ENCODE results near the gene GPR162. TPM values are rescaled to one million over a fixed set of nuclear protein-coding genes. Genes with fewer than 3 reads are reported as not detected.

GPR162 gene
- total RNA-seq, 1 experiment from 2014 or later, result 6.1 TPM

DNA sequence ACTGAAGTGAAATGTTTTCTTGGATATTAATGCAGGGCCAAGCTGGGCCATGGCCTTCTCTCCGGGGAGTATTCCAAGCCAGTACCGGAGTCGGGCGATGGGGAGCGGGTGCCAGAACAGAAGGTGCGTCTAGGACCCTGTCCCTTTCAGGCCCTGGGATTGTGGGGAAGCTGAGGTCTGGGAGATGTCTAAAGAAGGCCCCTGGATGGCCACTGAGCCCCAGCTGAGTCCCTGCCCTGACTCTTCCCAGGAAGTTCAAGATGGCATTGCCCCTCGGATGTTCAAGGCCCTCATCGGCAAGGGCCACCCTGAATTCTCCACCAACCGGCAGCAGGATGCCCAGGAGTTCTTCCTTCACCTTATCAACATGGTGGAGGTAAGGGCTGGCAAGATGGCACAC, 38.5 kb downstream of the GPR162 start:
- Histone ChIP-seq H2AK5ac (ENCODE audit: insufficient read length, low read length) (no peak overlapping the region), H3K18ac (ENCODE audit: insufficient read length, low read depth, low read length) (no peak overlapping the region), H3K4me2 (ENCODE audit: insufficient read depth, insufficient read length, low read length) (no peak overlapping the region), H4K91ac (ENCODE audit: insufficient read length, low read depth, low read length) (no peak overlapping the region), H3K9ac (ENCODE audit: extremely low read depth, insufficient read length, low read length) (no peak overlapping the region), H3K23ac (ENCODE audit: insufficient read length, low read depth, low read length) (no peak overlapping the region), H3K27me3 (ENCODE audit: insufficient read depth, low read length) (no peaks in the 10 kb centered on the region), H3K4ac (ENCODE audit: low read depth, low read length) (no peak overlapping the region), H3K56ac (ENCODE audit: insufficient read length, low read depth, low read length) (no peak overlapping the region), H2BK20ac (ENCODE audit: low read depth, low read length, poor library complexity, severe bottlenecking) (no peak overlapping the region), H2BK15ac (ENCODE audit: low read depth, low read length) (no peak overlapping the region), H4K8ac (replicated peaks; ENCODE audit: insufficient read length, low read depth, low read length) (no peak overlapping the region), H3K79me1 (ENCODE audit: insufficient read depth, low read depth, low read length, poor library complexity, severe bottlenecking) (no peaks in the 10 kb centered on the region), H2BK12ac (ENCODE audit: insufficient read length, low read depth, low read length) (no peak overlapping the region), H3K14ac (ENCODE audit: insufficient read depth, low read length) (no peak overlapping the region), H3K23me2 (ENCODE audit: insufficient read length, low read depth, low read length, poor library complexity, severe bottlenecking) (no peaks in the 10 kb centered on the region), H4K20me1 (ENCODE audit: control insufficient read depth, insufficient read depth, insufficient read length) (no peaks in the 10 kb centered on the region), H2BK120ac (ENCODE audit: low read depth, low read length, poor library complexity, severe bottlenecking) (no peak overlapping the region), H2BK5ac (ENCODE audit: insufficient read length, low read length) (no peak overlapping the region), H3T11ph (ENCODE audit: low read length) (no peak overlapping the region), H3K9me3 (ENCODE audit: control insufficient read depth, low read depth, low read length) (no peaks in the 10 kb centered on the region), H3K79me2 (ENCODE audit: insufficient read depth, low read length) (no peaks in the 10 kb centered on the region), H3K4me1 (ENCODE audit: insufficient read depth, low read length) (no peaks in the 10 kb centered on the region), H3K27ac (ENCODE audit: insufficient read length, low read depth, low read length) (no peak overlapping the region), H4K5ac (ENCODE audit: insufficient read length, low read depth, low read length) (no peak overlapping the region), H2AFZ (ENCODE audit: low read length) (no peak overlapping the region)
- no CpG with 5 or more reads among the region's 9 CpGs for WGBS (ENCODE audit: extremely low coverage, insufficient read length, low lambda C conversion rate)
- H3K27ac Mint-ChIP-seq, result no peak overlapping the region
- no peaks in the 10 kb centered on the region for H3K27me3 Mint-ChIP-seq (ENCODE audit: low read depth)
- TF ChIP-seq, protein P1, sequence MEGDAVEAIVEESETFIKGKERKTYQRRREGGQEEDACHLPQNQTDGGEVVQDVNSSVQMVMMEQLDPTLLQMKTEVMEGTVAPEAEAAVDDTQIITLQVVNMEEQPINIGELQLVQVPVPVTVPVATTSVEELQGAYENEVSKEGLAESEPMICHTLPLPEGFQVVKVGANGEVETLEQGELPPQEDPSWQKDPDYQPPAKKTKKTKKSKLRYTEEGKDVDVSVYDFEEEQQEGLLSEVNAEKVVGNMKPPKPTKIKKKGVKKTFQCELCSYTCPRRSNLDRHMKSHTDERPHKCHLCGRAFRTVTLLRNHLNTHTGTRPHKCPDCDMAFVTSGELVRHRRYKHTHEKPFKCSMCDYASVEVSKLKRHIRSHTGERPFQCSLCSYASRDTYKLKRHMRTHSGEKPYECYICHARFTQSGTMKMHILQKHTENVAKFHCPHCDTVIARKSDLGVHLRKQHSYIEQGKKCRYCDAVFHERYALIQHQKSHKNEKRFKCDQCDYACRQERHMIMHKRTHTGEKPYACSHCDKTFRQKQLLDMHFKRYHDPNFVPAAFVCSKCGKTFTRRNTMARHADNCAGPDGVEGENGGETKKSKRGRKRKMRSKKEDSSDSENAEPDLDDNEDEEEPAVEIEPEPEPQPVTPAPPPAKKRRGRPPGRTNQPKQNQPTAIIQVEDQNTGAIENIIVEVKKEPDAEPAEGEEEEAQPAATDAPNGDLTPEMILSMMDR (conservative IDR thresholded peaks at IDR 0.05), result no peak
- no peak for DNase-seq
- no peaks in the 10 kb centered on the region for H3K4me1 Mint-ChIP-seq
- peaks cover 53 to 94% (median 90%) of the 10 kb centered on the region in 3 experiments; a peak in 6 of 7 replicates for H3K36me3 Mint-ChIP-seq (ENCODE audit: insufficient read depth in 1 of 3, low read depth in 3 of 3)
- H3K9me3 Mint-ChIP-seq, result no peaks in the 10 kb centered on the region
- no peak overlapping the region for H3K4me3 Mint-ChIP-seq
